GM12801 (cell line): ENCODE measurements around the gene SLC39A5.

ENCODE experiments used
- CTCF ChIP-seq: IDR thresholded peaks from one replicate; pipeline ENCODE4 v1.5.1; 2011; ENCODE audit warnings: control low read depth; ENCODE audit not compliant: insufficient read length; ENCODE audit errors: extremely low read depth

Gene SLC39A5

DNA sequence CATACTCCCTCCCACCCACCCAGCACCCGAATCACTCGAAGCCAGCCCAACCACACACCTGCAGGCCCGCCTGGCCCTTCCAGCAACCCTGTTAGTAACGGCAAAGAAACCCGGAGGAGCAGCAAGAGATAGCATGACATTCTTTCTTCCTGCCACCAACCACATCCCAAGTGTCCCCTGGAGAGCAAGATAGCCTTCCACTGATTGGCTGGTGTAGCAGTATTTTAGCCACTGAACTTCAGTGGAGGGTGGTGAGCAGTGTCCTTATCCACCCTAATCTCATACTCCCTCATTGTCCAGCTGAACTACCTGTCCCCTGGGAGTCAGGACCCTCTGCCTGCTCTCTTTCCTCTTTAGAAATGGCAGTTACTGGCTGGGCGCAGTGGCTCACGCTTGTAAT, 769 bp upstream of the SLC39A5 start:
- TF ChIP-seq CTCF: no peak

GRCh38 chr12:56230432-56231183, 757 bp downstream of the SLC39A5 start:
- TF ChIP-seq CTCF: no peak

GRCh38 chr12:56231184-56231582, 1.3 kb downstream of the SLC39A5 start:
- no peak for TF ChIP-seq CTCF

- no peak for TF ChIP-seq CTCF
Measured at GRCh38 chr12:56234746-56235436, 5.0 kb downstream of the SLC39A5 start.

GRCh38 chr12:56236091-56236490, 6.2 kb downstream of the SLC39A5 start:
- no peak for TF ChIP-seq CTCF

DNA sequence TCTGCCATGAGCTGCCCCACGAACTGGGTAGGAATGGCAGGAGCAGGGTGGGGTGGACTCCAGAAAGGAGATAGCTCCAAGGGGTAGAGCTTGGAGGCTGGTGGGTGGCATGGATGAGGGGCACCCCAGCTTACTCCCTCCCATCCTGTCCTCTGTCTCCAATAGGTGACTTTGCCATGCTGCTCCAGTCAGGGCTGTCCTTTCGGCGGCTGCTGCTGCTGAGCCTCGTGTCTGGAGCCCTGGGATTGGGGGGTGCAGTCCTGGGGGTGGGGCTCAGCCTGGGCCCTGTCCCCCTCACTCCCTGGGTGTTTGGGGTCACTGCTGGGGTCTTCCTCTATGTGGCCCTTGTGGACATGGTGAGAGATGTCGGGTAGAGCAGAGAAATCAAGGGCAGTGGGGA, 7.1 kb downstream of the SLC39A5 start:
- TF ChIP-seq CTCF: no peak

GRCh38 chr12:56237552-56237951, 7.7 kb downstream of the SLC39A5 start:
- no peak for TF ChIP-seq CTCF
